ENCODE measurements around the gene DNAJB9. TPM values are rescaled to one million over a fixed set of nuclear protein-coding genes. Genes with fewer than 3 reads are reported as not detected.
A peak's percentile ranks its signal among the peaks of the same experiment; 100 is the strongest.

DNAJB9 gene
- total and polyA plus RNA-seq, 9 of the 15 experiments (the other 6 are each of a cell fraction or from before 2014, with no cell fraction given) = 4.3 to 34.2 (median 9.6) TPM

DNA sequence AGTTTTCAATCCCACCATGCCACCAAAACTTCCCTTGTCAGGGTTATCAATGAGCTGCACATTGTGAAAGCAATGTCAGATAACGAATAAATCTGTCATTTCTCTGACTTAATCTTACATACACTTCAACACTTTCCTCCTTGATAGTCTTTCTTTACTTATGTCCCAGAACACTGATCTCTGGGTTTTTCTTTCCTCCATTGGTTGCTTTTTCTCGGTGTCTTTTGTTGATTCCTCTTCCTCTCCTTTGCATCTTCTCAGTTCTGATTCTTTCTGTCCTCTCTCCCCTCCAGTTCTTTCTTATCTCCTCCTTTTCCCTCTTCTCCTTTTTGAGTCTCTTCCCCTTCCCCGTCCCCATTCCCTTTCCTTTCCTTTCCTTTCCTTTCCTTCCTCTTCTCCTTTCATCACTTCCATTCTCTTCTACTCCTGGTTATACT is 16.6 kb downstream of the DNAJB9 start (continued):
- TF ChIP-seq NFIC (IDR thresholded peaks at IDR 0.05) (peak; percentile 79), FOSL1 (tag; conservative IDR thresholded peaks at IDR 0.05) (peak; percentile 24; the same call in 1 of the 2 replicates), ZNF644 (tag; IDR thresholded peaks at IDR 0.05; ENCODE audit: low read depth) (peak; percentile 89), KAT7 (CRISPR knock-in tag; IDR thresholded peaks at IDR 0.05; ENCODE audit: borderline replicate concordance) (no peak), IRF2 (CRISPR knock-in tag; IDR thresholded peaks at IDR 0.05) (no peak), ZC3H8 (IDR thresholded peaks at IDR 0.05) (peak; percentile 64; the same call in 1 of the 2 replicates), MYC (IDR thresholded peaks at IDR 0.05; ENCODE audit: low read depth, low read length) (0 out of 2 replicates have a peak, but pooled peaks have one; percentile 36), MYC (CRISPR knock-in tag; IDR thresholded peaks at IDR 0.05; ENCODE audit: borderline replicate concordance, low read depth) (no peak), STAT5A (IDR thresholded peaks at IDR 0.05; ENCODE audit: borderline replicate concordance, low read length) (peak; percentile 76; the same call in 1 of the 2 replicates), ZSCAN29 (IDR thresholded peaks at IDR 0.05) (no peak), TFAM (CRISPR knock-in tag; conservative IDR thresholded peaks at IDR 0.05) (no peak), ZBTB8A (IDR thresholded peaks at IDR 0.05; ENCODE audit: partially characterized antibody) (no peak), EGR1 (conservative IDR thresholded peaks at IDR 0.05) (no peak), ARNT (IDR thresholded peaks at IDR 0.05) (peak in 1 of 2 experiments; percentile 94; a peak in 2 of 4 replicates), NEUROD1 (IDR thresholded peaks at IDR 0.05; ENCODE audit: borderline replicate concordance, low read depth, low read length, partially characterized antibody) (no peak), ZNF830 (CRISPR knock-in tag; IDR thresholded peaks at IDR 0.05) (no peak), DNMT1 (IDR thresholded peaks at IDR 0.05) (peak; percentile 78; the same call in 1 of the 2 replicates)
- TF ChIP-seq, protein P1, sequence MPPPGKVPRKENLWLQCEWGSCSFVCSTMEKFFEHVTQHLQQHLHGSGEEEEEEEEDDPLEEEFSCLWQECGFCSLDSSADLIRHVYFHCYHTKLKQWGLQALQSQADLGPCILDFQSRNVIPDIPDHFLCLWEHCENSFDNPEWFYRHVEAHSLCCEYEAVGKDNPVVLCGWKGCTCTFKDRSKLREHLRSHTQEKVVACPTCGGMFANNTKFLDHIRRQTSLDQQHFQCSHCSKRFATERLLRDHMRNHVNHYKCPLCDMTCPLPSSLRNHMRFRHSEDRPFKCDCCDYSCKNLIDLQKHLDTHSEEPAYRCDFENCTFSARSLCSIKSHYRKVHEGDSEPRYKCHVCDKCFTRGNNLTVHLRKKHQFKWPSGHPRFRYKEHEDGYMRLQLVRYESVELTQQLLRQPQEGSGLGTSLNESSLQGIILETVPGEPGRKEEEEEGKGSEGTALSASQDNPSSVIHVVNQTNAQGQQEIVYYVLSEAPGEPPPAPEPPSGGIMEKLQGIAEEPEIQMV (tag; conservative IDR thresholded peaks at IDR 0.05; ENCODE audit: low read depth) = peak; percentile 63; the same call in 1 of the 2 replicates
- TF ChIP-seq, protein P2, sequence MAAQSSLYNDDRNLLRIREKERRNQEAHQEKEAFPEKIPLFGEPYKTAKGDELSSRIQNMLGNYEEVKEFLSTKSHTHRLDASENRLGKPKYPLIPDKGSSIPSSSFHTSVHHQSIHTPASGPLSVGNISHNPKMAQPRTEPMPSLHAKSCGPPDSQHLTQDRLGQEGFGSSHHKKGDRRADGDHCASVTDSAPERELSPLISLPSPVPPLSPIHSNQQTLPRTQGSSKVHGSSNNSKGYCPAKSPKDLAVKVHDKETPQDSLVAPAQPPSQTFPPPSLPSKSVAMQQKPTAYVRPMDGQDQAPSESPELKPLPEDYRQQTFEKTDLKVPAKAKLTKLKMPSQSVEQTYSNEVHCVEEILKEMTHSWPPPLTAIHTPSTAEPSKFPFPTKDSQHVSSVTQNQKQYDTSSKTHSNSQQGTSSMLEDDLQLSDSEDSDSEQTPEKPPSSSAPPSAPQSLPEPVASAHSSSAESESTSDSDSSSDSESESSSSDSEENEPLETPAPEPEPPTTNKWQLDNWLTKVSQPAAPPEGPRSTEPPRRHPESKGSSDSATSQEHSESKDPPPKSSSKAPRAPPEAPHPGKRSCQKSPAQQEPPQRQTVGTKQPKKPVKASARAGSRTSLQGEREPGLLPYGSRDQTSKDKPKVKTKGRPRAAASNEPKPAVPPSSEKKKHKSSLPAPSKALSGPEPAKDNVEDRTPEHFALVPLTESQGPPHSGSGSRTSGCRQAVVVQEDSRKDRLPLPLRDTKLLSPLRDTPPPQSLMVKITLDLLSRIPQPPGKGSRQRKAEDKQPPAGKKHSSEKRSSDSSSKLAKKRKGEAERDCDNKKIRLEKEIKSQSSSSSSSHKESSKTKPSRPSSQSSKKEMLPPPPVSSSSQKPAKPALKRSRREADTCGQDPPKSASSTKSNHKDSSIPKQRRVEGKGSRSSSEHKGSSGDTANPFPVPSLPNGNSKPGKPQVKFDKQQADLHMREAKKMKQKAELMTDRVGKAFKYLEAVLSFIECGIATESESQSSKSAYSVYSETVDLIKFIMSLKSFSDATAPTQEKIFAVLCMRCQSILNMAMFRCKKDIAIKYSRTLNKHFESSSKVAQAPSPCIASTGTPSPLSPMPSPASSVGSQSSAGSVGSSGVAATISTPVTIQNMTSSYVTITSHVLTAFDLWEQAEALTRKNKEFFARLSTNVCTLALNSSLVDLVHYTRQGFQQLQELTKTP (IDR thresholded peaks at IDR 0.05; ENCODE audit: low read depth in 1 of 2, partially characterized antibody in 2 of 2) = peak in 1 of 2 experiments; percentile 58
- TF ChIP-seq, protein P3, sequence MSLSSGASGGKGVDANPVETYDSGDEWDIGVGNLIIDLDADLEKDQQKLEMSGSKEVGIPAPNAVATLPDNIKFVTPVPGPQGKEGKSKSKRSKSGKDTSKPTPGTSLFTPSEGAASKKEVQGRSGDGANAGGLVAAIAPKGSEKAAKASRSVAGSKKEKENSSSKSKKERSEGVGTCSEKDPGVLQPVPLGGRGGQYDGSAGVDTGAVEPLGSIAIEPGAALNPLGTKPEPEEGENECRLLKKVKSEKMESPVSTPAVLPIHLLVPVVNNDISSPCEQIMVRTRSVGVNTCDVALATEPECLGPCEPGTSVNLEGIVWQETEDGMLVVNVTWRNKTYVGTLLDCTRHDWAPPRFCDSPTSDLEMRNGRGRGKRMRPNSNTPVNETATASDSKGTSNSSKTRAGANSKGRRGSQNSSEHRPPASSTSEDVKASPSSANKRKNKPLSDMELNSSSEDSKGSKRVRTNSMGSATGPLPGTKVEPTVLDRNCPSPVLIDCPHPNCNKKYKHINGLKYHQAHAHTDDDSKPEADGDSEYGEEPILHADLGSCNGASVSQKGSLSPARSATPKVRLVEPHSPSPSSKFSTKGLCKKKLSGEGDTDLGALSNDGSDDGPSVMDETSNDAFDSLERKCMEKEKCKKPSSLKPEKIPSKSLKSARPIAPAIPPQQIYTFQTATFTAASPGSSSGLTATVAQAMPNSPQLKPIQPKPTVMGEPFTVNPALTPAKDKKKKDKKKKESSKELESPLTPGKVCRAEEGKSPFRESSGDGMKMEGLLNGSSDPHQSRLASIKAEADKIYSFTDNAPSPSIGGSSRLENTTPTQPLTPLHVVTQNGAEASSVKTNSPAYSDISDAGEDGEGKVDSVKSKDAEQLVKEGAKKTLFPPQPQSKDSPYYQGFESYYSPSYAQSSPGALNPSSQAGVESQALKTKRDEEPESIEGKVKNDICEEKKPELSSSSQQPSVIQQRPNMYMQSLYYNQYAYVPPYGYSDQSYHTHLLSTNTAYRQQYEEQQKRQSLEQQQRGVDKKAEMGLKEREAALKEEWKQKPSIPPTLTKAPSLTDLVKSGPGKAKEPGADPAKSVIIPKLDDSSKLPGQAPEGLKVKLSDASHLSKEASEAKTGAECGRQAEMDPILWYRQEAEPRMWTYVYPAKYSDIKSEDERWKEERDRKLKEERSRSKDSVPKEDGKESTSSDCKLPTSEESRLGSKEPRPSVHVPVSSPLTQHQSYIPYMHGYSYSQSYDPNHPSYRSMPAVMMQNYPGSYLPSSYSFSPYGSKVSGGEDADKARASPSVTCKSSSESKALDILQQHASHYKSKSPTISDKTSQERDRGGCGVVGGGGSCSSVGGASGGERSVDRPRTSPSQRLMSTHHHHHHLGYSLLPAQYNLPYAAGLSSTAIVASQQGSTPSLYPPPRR (CRISPR knock-in tag; IDR thresholded peaks at IDR 0.05; ENCODE audit: borderline replicate concordance) = no peak

Measured in K562 (cell line).